HFFc6 (cell line): ENCODE results near the gene ENTPD8. TPM values are rescaled to one million over a fixed set of nuclear protein-coding genes. Genes with fewer than 3 reads are reported as not detected.
"Not testable (repeated sequence)": the region's sequence is repeated elsewhere in the genome, so short reads cannot be mapped to it uniquely, and the experiment has no call there.

Source experiments
- DNase-seq: peaks from one replicate; pipeline ENCODE4 v3.0.0-alpha.2; 2018
- H3K27ac Mint-ChIP-seq: 2 replicates; pipeline ENCODE4 v1.8.0; 2020; ENCODE audit warnings: mild to moderate bottlenecking, mixed read lengths
- H3K27me3 Mint-ChIP-seq: 2 replicates; pipeline ENCODE4 v1.8.0; 2021; ENCODE audit warnings: mild to moderate bottlenecking, moderate library complexity, mixed read lengths; ENCODE audit not compliant: insufficient read depth
- H3K36me3 Mint-ChIP-seq: 2 replicates; pipeline ENCODE4 v1.8.0; 2021; ENCODE audit warnings: low read depth, mixed read lengths
- H3K4me1 Mint-ChIP-seq: 2 replicates; pipeline ENCODE4 v1.8.0; 2020; ENCODE audit warnings: low read depth, mixed read lengths
- H3K4me3 Mint-ChIP-seq: 2 replicates; pipeline ENCODE4 v1.8.0; 2020; ENCODE audit warnings: mild to moderate bottlenecking, moderate library complexity, mixed read lengths
- H3K9me3 Mint-ChIP-seq: 2 replicates; pipeline ENCODE4 v1.8.0; 2020; ENCODE audit warnings: mild to moderate bottlenecking, mixed read lengths
- CTCF ChIP-seq: fragments of 200-600 bp; sonication (generic); IDR thresholded peaks from 2 replicates; pipeline ENCODE4 v1.5.0; 2021; ENCODE audit warnings: antibody characterized with exemption, mild to moderate bottlenecking
- total RNA-seq, 6 experiments: library from RNA; stranded (reverse); fragmentation: NEBNext Ultra II Directional; extraction: Animal tissue kit (Norgen Biotek cat#: 25700); gene quantifications; 2 replicates in 1 of 6; 3 replicates in 5 of 6; pipeline ENCODE4 v1.2.3, GENCODE V29; 2021

The ENTPD8 gene
- total RNA-seq, 6 experiments from 2014 or later = not detected

- H3K4me1 Mint-ChIP-seq = peaks cover 4% of the 10 kb centered on the region
- H3K27me3 Mint-ChIP-seq = no peaks in the 10 kb centered on the region
- H3K4me3 Mint-ChIP-seq = no peak overlapping the region
- TF ChIP-seq CTCF = no peak
- H3K36me3 Mint-ChIP-seq = no peaks in the 10 kb centered on the region
- H3K27ac Mint-ChIP-seq = no peak overlapping the region
- DNase-seq = no peak
- no peaks in the 10 kb centered on the region for H3K9me3 Mint-ChIP-seq
Measured at GRCh38 chr9:137452006-137452760, 11.0 kb upstream of the ENTPD8 start.

- not testable (repeated sequence) for H3K27ac Mint-ChIP-seq, H3K4me3 Mint-ChIP-seq, H3K36me3 Mint-ChIP-seq, H3K9me3 Mint-ChIP-seq, DNase-seq, H3K27me3 Mint-ChIP-seq
- H3K4me1 Mint-ChIP-seq = peaks cover 12% of the 10 kb centered on the region
Measured at GRCh38 chr9:137451264-137452005, 10.3 kb upstream of the ENTPD8 start.

GRCh38 chr9:137450539-137451222, 9.5 kb upstream of the ENTPD8 start:
- not testable (repeated sequence) for H3K27me3 Mint-ChIP-seq, H3K9me3 Mint-ChIP-seq, H3K36me3 Mint-ChIP-seq, H3K4me3 Mint-ChIP-seq, DNase-seq, H3K27ac Mint-ChIP-seq
- H3K4me1 Mint-ChIP-seq = peaks cover 14% of the 10 kb centered on the region

- H3K4me1 Mint-ChIP-seq = peaks cover 20% of the 10 kb centered on the region
- TF ChIP-seq CTCF = no peak
- H3K9me3 Mint-ChIP-seq = no peaks in the 10 kb centered on the region
- no peak for DNase-seq
- H3K27ac Mint-ChIP-seq = no peak overlapping the region
- no peaks in the 10 kb centered on the region for H3K36me3 Mint-ChIP-seq
- H3K27me3 Mint-ChIP-seq = no peaks in the 10 kb centered on the region
- no peak overlapping the region for H3K4me3 Mint-ChIP-seq
Measured at GRCh38 chr9:137449931-137450538, 8.9 kb upstream of the ENTPD8 start.

GRCh38 chr9:137449081-137449844, 8.1 kb upstream of the ENTPD8 start:
- TF ChIP-seq CTCF = no peak
- H3K4me3 Mint-ChIP-seq = no peak overlapping the region
- no peaks in the 10 kb centered on the region for H3K36me3 Mint-ChIP-seq
- H3K27me3 Mint-ChIP-seq = no peaks in the 10 kb centered on the region
- no peak overlapping the region for H3K27ac Mint-ChIP-seq
- no peaks in the 10 kb centered on the region for H3K9me3 Mint-ChIP-seq
- H3K4me1 Mint-ChIP-seq = peaks cover 24% of the 10 kb centered on the region
- DNase-seq = no peak

- Mint-ChIP-seq H3K4me3 (no peak overlapping the region), H3K27me3 (no peaks in the 10 kb centered on the region), H3K4me1 (peaks cover 24% of the 10 kb centered on the region), H3K9me3 (no peaks in the 10 kb centered on the region), H3K27ac (no peak overlapping the region), H3K36me3 (no peaks in the 10 kb centered on the region)
- no peak for TF ChIP-seq CTCF
- no peak for DNase-seq
Measured at GRCh38 chr9:137448602-137448962, 7.4 kb upstream of the ENTPD8 start.
